Measurements from ENCODE around the gene TRIM56.

DNA sequence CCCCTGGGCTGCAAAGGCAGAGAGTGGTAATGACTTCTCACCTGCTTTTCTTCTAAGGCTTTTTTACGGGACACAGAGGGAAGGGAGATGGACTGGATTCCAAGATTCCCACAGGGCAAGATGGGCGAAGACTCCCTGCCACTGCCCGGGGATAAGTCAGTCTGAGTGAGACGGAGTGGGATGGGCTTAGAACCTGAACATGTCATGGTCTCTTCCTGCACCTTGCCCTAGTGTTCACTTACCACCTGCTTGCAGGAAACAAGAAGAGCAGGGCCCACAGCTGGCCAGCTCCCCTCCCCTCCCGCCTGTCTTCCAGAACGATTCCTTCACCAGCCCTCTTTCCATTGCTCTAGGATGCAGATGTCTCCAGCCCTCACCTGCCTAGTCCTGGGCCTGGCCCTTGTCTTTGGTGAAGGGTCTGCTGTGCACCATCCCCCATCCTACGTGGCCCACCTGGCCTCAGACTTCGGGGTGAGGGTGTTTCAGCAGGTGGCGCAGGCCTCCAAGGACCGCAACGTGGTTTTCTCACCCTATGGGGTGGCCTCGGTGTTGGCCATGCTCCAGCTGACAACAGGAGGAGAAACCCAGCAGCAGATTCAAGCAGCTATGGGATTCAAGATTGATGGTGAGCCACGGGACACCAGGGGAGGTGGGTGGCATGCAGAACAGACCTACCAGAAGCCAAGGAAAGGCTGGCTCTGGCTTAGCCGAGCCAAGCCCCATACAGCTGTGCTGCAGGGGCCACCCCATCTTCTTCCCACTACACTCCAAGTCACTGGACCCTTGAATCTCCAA, 43.0 kb downstream of the TRIM56 start:
- TF ChIP-seq POLR2A (IDR thresholded peaks at IDR 0.05): no peak
- TF ChIP-seq, protein P1, sequence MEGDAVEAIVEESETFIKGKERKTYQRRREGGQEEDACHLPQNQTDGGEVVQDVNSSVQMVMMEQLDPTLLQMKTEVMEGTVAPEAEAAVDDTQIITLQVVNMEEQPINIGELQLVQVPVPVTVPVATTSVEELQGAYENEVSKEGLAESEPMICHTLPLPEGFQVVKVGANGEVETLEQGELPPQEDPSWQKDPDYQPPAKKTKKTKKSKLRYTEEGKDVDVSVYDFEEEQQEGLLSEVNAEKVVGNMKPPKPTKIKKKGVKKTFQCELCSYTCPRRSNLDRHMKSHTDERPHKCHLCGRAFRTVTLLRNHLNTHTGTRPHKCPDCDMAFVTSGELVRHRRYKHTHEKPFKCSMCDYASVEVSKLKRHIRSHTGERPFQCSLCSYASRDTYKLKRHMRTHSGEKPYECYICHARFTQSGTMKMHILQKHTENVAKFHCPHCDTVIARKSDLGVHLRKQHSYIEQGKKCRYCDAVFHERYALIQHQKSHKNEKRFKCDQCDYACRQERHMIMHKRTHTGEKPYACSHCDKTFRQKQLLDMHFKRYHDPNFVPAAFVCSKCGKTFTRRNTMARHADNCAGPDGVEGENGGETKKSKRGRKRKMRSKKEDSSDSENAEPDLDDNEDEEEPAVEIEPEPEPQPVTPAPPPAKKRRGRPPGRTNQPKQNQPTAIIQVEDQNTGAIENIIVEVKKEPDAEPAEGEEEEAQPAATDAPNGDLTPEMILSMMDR (IDR thresholded peaks at IDR 0.05): no peak
